HL-60 (cell line): Measurements from ENCODE around the gene KDM6A.

ENCODE experiments used
- DNase-seq, 2 experiments: peaks; one replicate each; pipeline ENCODE4 v3.0.0-alpha.2; 2010 to 2020; ENCODE audit warnings: low read depth in 1 of 2, low spot score in 1 of 2
- H3K27ac ChIP-seq: fragments of 250-450 bp; sonication (Bioruptor Pico); replicated peaks from 2 replicates; pipeline ENCODE4 v1.5.1; 2020; ENCODE audit warnings: mild to moderate bottlenecking, moderate library complexity
- H3K27me3 ChIP-seq: fragments of 250-450 bp; sonication (Bioruptor Pico); 2 replicates; pipeline ENCODE4 v1.5.1; 2021; ENCODE audit warnings: mild to moderate bottlenecking, moderate library complexity; ENCODE audit not compliant: insufficient read depth, poor library complexity, severe bottlenecking
- H3K4me3 ChIP-seq: replicated peaks from 2 replicates; pipeline ENCODE4 v1.5.1; 2011; ENCODE audit warnings: mild to moderate bottlenecking, control low read depth, low read length; ENCODE audit not compliant: insufficient read depth
- GABPA ChIP-seq: IDR thresholded peaks from 2 replicates; pipeline ENCODE4 v1.6.1; 2012; ENCODE audit warnings: low read depth
- POLR2AphosphoS5 ChIP-seq: IDR thresholded peaks from 2 replicates; pipeline ENCODE4 v1.6.1; 2012; ENCODE audit warnings: low read depth
- SPI1 ChIP-seq: IDR thresholded peaks from 2 replicates; pipeline ENCODE4 v1.6.1; 2012; ENCODE audit warnings: low read depth, mild to moderate bottlenecking, borderline replicate concordance
- TF ChIP-seq, protein P1 (sequence below): IDR thresholded peaks from one replicate; pipeline ENCODE4 v1.5.1; 2011; ENCODE audit warnings: low read length, control low read depth, inconsistent platforms; ENCODE audit not compliant: insufficient read depth
- TF ChIP-seq, protein P2 (sequence below): IDR thresholded peaks from 2 replicates; pipeline ENCODE4 v1.6.1; 2012; ENCODE audit warnings: low read depth; ENCODE audit not compliant: insufficient replicate concordance

Gene KDM6A

DNA sequence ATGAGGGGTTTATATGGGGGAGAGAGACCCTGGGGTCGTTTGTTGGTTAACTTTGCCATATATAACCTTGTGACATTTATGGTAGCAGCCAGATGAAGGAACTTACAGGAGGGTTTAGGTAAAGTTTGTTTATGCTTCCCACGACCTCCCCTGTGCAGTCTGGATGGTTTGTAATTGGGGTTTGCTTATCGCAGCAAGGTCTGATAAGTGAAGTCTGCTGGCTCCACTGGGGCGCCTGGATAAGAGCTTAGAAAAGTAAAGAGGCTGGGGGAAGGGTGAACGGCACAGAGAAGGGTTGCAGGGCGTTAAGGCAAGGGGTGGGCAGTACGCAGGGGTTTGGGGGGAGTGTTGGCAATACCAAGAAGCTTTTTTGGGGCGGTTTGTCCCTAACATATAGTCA, 98.7 kb downstream of the KDM6A start:
- DNase-seq = no peak
- Histone ChIP-seq H3K27me3 (no peaks in the 10 kb centered on the region), H3K27ac (no peak overlapping the region), H3K4me3 (no peak overlapping the region)
- TF ChIP-seq, protein P1, sequence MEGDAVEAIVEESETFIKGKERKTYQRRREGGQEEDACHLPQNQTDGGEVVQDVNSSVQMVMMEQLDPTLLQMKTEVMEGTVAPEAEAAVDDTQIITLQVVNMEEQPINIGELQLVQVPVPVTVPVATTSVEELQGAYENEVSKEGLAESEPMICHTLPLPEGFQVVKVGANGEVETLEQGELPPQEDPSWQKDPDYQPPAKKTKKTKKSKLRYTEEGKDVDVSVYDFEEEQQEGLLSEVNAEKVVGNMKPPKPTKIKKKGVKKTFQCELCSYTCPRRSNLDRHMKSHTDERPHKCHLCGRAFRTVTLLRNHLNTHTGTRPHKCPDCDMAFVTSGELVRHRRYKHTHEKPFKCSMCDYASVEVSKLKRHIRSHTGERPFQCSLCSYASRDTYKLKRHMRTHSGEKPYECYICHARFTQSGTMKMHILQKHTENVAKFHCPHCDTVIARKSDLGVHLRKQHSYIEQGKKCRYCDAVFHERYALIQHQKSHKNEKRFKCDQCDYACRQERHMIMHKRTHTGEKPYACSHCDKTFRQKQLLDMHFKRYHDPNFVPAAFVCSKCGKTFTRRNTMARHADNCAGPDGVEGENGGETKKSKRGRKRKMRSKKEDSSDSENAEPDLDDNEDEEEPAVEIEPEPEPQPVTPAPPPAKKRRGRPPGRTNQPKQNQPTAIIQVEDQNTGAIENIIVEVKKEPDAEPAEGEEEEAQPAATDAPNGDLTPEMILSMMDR = no peak
- no peak for TF ChIP-seq POLR2AphosphoS5
- no peak for TF ChIP-seq SPI1
- TF ChIP-seq GABPA = no peak
- TF ChIP-seq, protein P2, sequence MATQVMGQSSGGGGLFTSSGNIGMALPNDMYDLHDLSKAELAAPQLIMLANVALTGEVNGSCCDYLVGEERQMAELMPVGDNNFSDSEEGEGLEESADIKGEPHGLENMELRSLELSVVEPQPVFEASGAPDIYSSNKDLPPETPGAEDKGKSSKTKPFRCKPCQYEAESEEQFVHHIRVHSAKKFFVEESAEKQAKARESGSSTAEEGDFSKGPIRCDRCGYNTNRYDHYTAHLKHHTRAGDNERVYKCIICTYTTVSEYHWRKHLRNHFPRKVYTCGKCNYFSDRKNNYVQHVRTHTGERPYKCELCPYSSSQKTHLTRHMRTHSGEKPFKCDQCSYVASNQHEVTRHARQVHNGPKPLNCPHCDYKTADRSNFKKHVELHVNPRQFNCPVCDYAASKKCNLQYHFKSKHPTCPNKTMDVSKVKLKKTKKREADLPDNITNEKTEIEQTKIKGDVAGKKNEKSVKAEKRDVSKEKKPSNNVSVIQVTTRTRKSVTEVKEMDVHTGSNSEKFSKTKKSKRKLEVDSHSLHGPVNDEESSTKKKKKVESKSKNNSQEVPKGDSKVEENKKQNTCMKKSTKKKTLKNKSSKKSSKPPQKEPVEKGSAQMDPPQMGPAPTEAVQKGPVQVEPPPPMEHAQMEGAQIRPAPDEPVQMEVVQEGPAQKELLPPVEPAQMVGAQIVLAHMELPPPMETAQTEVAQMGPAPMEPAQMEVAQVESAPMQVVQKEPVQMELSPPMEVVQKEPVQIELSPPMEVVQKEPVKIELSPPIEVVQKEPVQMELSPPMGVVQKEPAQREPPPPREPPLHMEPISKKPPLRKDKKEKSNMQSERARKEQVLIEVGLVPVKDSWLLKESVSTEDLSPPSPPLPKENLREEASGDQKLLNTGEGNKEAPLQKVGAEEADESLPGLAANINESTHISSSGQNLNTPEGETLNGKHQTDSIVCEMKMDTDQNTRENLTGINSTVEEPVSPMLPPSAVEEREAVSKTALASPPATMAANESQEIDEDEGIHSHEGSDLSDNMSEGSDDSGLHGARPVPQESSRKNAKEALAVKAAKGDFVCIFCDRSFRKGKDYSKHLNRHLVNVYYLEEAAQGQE = no peak

DNA sequence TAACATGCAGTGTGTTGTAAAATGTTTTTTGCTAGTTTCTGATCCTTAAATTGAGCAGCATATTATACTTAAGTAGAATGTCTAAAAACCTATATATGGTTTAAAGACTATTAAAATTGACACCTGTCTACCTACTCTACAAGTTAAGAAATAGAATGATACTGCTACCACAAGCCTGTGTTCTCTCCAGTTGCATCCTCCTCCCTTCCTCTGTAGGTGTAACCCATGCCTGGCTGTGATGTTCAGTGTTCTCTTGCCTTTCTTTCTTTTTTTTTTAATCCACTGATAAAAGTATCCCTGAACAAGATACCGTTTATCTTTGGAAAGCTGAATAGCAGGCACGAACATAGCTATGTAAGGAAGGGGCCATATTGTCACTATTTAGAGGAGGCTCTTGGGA, 99.1 kb downstream of the KDM6A start:
- Histone ChIP-seq H3K4me3 (no peak overlapping the region), H3K27me3 (no peaks in the 10 kb centered on the region), H3K27ac (no peak overlapping the region)
- no peak for DNase-seq
- TF ChIP-seq GABPA (no peak), POLR2AphosphoS5 (no peak)

DNA sequence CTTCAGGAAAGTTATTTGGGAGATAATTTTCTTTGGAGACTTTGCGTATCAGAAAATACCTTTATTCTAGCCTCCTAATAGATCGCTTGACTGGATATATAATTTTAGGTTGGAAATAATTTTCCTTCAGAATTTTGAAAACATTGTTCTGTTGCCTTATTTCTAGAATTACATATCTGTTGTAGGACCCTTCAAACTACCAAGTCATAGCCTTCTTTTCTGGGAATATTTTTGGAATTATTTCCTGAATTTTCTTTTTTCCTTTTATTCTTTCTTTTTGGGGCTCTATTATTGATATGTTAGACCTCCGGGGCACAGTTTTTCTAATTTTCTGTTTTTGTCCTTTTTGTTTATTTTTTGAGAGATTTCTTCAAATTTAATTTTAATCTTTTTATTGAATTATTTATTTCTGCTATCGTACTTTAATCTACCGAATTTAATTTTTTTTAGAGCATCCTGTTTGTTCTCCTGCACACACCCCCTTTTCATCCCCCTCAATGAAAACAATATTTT, 100.5 kb downstream of the KDM6A start:
- TF ChIP-seq, protein P1 = no peak
- TF ChIP-seq GABPA (no peak), POLR2AphosphoS5 (no peak), SPI1 (no peak)
- TF ChIP-seq, protein P2 = no peak
- H3K27me3 ChIP-seq = no peaks in the 10 kb centered on the region
- no peak for DNase-seq
- H3K27ac ChIP-seq = no peak overlapping the region
- H3K4me3 ChIP-seq = no peak overlapping the region

DNA sequence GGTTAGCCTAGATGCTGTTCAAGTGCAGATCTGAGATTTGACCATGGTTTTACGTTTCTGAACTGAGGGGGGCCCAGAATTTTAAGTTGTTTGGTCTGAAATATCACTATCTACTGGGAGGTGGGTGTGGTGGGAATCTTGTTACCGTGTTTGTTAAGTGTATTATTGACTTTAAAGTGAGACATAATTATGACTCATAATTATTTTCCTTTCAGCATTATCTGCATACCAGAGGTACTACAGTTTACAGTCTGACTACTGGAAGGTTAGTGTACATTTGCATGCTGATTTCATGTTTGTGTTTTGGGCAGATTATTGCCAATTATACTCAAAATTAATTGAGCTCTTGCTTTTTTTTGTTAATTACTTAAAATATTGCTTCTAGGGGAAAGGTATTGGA, 101.5 kb downstream of the KDM6A start:
- Histone ChIP-seq H3K27ac (no peak overlapping the region), H3K27me3 (no peaks in the 10 kb centered on the region), H3K4me3 (no peak overlapping the region)
- TF ChIP-seq SPI1 = no peak
- no peak for TF ChIP-seq GABPA
- TF ChIP-seq, protein P2 = no peak
- TF ChIP-seq POLR2AphosphoS5 = no peak
- TF ChIP-seq, protein P1 = no peak
- no peak for DNase-seq
